Breast epithelium (tissue), 4 donors: ENCODE results near the gene FZD4. TPM values are rescaled to one million over a fixed set of nuclear protein-coding genes. Genes with fewer than 3 reads are reported as not detected.

Experiments used
- DNase-seq, 2 donors: peaks; one replicate each; pipeline ENCODE4 v3.0.0-alpha.2; 2019; ENCODE audit warnings: low spot score in 2 of 2
- H3K27ac ChIP-seq, 2 donors: fragments of 200-600 bp; sonication (generic) in 1 of 2; one replicate each; pipeline ENCODE4 v1.5.1; 2016 to 2019; ENCODE audit warnings: mild to moderate bottlenecking in 1 of 2
- H3K27me3 ChIP-seq, 2 donors: fragments of 200-600 bp; sonication (generic) in 1 of 2; one replicate each; pipeline versions ENCODE4 v1.5.1 to v1.6.0; 2017 to 2019; ENCODE audit warnings: control low read depth in 1 of 2, mild to moderate bottlenecking in 1 of 2
- H3K36me3 ChIP-seq: fragments of 200-600 bp; one replicate; pipeline ENCODE4 v1.5.1; 2019
- H3K4me1 ChIP-seq, 2 donors: fragments of 200-600 bp; sonication (generic); one replicate each; pipeline ENCODE4 v1.5.1; 2016 to 2019; ENCODE audit warnings: control low read depth in 1 of 2
- H3K4me3 ChIP-seq, 3 donors: fragments of 200-600 bp; sonication (generic); 1 replicate in 2 of 3; 2 replicates in 1 of 3; pipeline ENCODE4 v1.5.1; 2016 to 2019; ENCODE audit warnings: mild to moderate bottlenecking in 3 of 3, moderate library complexity in 2 of 3
- H3K9me3 ChIP-seq, 2 donors: fragments of 200-600 bp; sonication (generic) in 1 of 2; one replicate each; pipeline ENCODE4 v1.5.1; 2016 to 2019; ENCODE audit warnings: control low read depth in 1 of 2
- CTCF ChIP-seq, 3 donors: fragments of 450-650 bp; IDR thresholded peaks; one replicate each; pipeline ENCODE4 v1.5.1; 2016 to 2017; ENCODE audit warnings: antibody characterized with exemption in 3 of 3, mild to moderate bottlenecking in 3 of 3, moderate library complexity in 3 of 3
- POLR2A ChIP-seq: fragments of 450-650 bp; IDR thresholded peaks from one replicate; pipeline ENCODE4 v1.6.1; 2016; ENCODE audit warnings: antibody characterized with exemption, mild to moderate bottlenecking, moderate library complexity
- POLR2AphosphoS5 ChIP-seq, 3 donors: sonication (generic); formaldehyde crosslinking; IDR thresholded peaks; one replicate each; pipeline ENCODE4 v1.6.1; 2017; ENCODE audit warnings: antibody characterized with exemption in 3 of 3
- intact Hi-C: fragments of 100-400 bp; cut with DNase I; formaldehyde crosslinking; loops from one replicate; pipeline ENCODE4 v1.15.1; 2023; ENCODE audit warnings: low total_unique reads
- total RNA-seq, 3 donors: library from RNA; depleted of rRNA; stranded (reverse); fragments of >200 nt; gene quantifications; one replicate each; pipeline ENCODE4 v1.1.0, GENCODE V29; 2016

Gene FZD4
- total RNA-seq, 3 donors from 2014 or later = 44.5 to 408 (median 72.8) TPM

- Histone ChIP-seq H3K4me1 (no peaks in the 10 kb centered on the region), H3K4me3 (no peak overlapping the region), H3K27ac (no peak overlapping the region), H3K9me3 (no peaks in the 10 kb centered on the region), H3K27me3 (no peaks in the 10 kb centered on the region), H3K36me3 (no peaks in the 10 kb centered on the region)
- TF ChIP-seq POLR2A (no peak), POLR2AphosphoS5 (IDR thresholded peaks at IDR 0.05) (no peak), CTCF (IDR thresholded peaks at IDR 0.05) (no peak)
- DNase-seq = no peak
- intact Hi-C loops = loop anchor here (5.0 kb wide), 1 partner anchor 33 kb away; the partner anchor contains the start of gene FZD4
Observed at GRCh38 chr11:86990031-86990430, 34.8 kb upstream of the FZD4 start.

GRCh38 chr11:86988351-86988881, 33.2 kb upstream of the FZD4 start:
- Histone ChIP-seq H3K27me3 (no peaks in the 10 kb centered on the region), H3K4me1 (no peaks in the 10 kb centered on the region), H3K9me3 (no peaks in the 10 kb centered on the region), H3K4me3 (no peak overlapping the region), H3K36me3 (no peaks in the 10 kb centered on the region), H3K27ac (no peak overlapping the region)
- DNase-seq = no peak
- intact Hi-C loops = no loop called here
- TF ChIP-seq POLR2A = no peak
- TF ChIP-seq POLR2AphosphoS5 (IDR thresholded peaks at IDR 0.05) = no peak
- no peak for TF ChIP-seq CTCF (IDR thresholded peaks at IDR 0.05)

- H3K27me3 ChIP-seq = no peaks in the 10 kb centered on the region
- no peak overlapping the region for H3K27ac ChIP-seq
- no peaks in the 10 kb centered on the region for H3K9me3 ChIP-seq
- H3K4me1 ChIP-seq = peaks cover 0 to 3% of the 10 kb centered on the region in 2 donors
- no peak for DNase-seq
- H3K36me3 ChIP-seq = no peaks in the 10 kb centered on the region
- no peak for TF ChIP-seq POLR2AphosphoS5 (IDR thresholded peaks at IDR 0.05)
- TF ChIP-seq POLR2A = no peak
- no peak for TF ChIP-seq CTCF (IDR thresholded peaks at IDR 0.05)
- H3K4me3 ChIP-seq = no peak overlapping the region
- intact Hi-C loops = no loop called here
Observed at GRCh38 chr11:86987679-86988078, 32.5 kb upstream of the FZD4 start.

- no peak for DNase-seq
- no peak for TF ChIP-seq CTCF (IDR thresholded peaks at IDR 0.05)
- no peak for TF ChIP-seq POLR2A
- no peak for TF ChIP-seq POLR2AphosphoS5 (IDR thresholded peaks at IDR 0.05)
- Histone ChIP-seq H3K9me3 (no peaks in the 10 kb centered on the region), H3K4me3 (no peak overlapping the region), H3K36me3 (no peaks in the 10 kb centered on the region), H3K27ac (peak overlapping the region in 1 of 2 donors; percentile 7), H3K4me1 (peaks cover 0 to 3% of the 10 kb centered on the region in 2 donors), H3K27me3 (no peaks in the 10 kb centered on the region)
- intact Hi-C loops = no loop called here
Observed at GRCh38 chr11:86984701-86985100, 29.5 kb upstream of the FZD4 start.

GRCh38 chr11:86983021-86983488, 27.9 kb upstream of the FZD4 start:
- intact Hi-C loops = no loop called here
- DNase-seq = peak in 1 of 2 donors; percentile 35

More at GRCh38 chr11:86983021-86983488, 27.9 kb upstream of the FZD4 start:
- Histone ChIP-seq H3K27me3 (no peaks in the 10 kb centered on the region), H3K4me3 (no peak overlapping the region), H3K27ac (peak overlapping the region; percentile 10 to 34), H3K36me3 (no peaks in the 10 kb centered on the region), H3K4me1 (peaks cover 0 to 3% of the 10 kb centered on the region in 2 donors), H3K9me3 (no peaks in the 10 kb centered on the region)
- TF ChIP-seq POLR2AphosphoS5 (IDR thresholded peaks at IDR 0.05) = peak in 1 of 3 donors; percentile 58
- TF ChIP-seq POLR2A = no peak
